ENCODE results near the gene ORAI1. TPM values are rescaled to one million over a fixed set of nuclear protein-coding genes. Genes with fewer than 3 reads are reported as not detected.
"Not testable (repeated sequence)": the region's sequence is repeated elsewhere in the genome, so short reads cannot be mapped to it uniquely, and the experiment has no call there.

ORAI1 gene
- total RNA-seq, 3 donors from 2014 or later = 6.0 to 12.5 (median 6.7) TPM

GRCh38 chr12:121632069-121632970 lies 6.0 kb downstream of the ORAI1 start:
- no peaks in the 10 kb centered on the region for H3K9me3 ChIP-seq
- no peak for DNase-seq (ENCODE audit: low spot score in 2 of 2)
- TF ChIP-seq POLR2AphosphoS5 (IDR thresholded peaks at IDR 0.05) (no peak), POLR2A (IDR thresholded peaks at IDR 0.05) (no peak)
- TF ChIP-seq, protein P1, sequence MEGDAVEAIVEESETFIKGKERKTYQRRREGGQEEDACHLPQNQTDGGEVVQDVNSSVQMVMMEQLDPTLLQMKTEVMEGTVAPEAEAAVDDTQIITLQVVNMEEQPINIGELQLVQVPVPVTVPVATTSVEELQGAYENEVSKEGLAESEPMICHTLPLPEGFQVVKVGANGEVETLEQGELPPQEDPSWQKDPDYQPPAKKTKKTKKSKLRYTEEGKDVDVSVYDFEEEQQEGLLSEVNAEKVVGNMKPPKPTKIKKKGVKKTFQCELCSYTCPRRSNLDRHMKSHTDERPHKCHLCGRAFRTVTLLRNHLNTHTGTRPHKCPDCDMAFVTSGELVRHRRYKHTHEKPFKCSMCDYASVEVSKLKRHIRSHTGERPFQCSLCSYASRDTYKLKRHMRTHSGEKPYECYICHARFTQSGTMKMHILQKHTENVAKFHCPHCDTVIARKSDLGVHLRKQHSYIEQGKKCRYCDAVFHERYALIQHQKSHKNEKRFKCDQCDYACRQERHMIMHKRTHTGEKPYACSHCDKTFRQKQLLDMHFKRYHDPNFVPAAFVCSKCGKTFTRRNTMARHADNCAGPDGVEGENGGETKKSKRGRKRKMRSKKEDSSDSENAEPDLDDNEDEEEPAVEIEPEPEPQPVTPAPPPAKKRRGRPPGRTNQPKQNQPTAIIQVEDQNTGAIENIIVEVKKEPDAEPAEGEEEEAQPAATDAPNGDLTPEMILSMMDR (IDR thresholded peaks at IDR 0.05) = no peak
- H3K4me3 ChIP-seq = no peak overlapping the region
- H3K4me1 ChIP-seq = peaks cover 0 to 3% of the 10 kb centered on the region in 2 donors
- intact Hi-C loops (cut with DNase I; ENCODE audit: low total_unique reads) = no loop called here
- H3K36me3 ChIP-seq = no peaks in the 10 kb centered on the region
- peak overlapping the region; percentile 36 to 40 for H3K27ac ChIP-seq
- no peaks in the 10 kb centered on the region for H3K27me3 ChIP-seq

GRCh38 chr12:121633833-121634196 lies 7.5 kb downstream of the ORAI1 start:
- H3K4me3 ChIP-seq; H3K4me1 ChIP-seq; H3K27me3 ChIP-seq; DNase-seq (ENCODE audit: low spot score in 2 of 2); intact Hi-C loops (cut with DNase I; ENCODE audit: low total_unique reads); H3K9me3 ChIP-seq; H3K36me3 ChIP-seq; H3K27ac ChIP-seq: not testable (repeated sequence)

- H3K4me3 ChIP-seq = peak overlapping the region in 1 of 3 donors; percentile 17
- peak overlapping the region in 1 of 2 donors; percentile 44 for H3K27ac ChIP-seq
- TF ChIP-seq, protein P1 (IDR thresholded peaks at IDR 0.05) = no peak
- TF ChIP-seq POLR2AphosphoS5 (IDR thresholded peaks at IDR 0.05) (no peak), POLR2A (IDR thresholded peaks at IDR 0.05) (no peak)
- no peaks in the 10 kb centered on the region for H3K36me3 ChIP-seq
- H3K27me3 ChIP-seq = no peaks in the 10 kb centered on the region
- no peaks in the 10 kb centered on the region for H3K9me3 ChIP-seq
- intact Hi-C loops (cut with DNase I; ENCODE audit: low total_unique reads) = no loop called here
- DNase-seq (ENCODE audit: low spot score in 2 of 2) = no peak
- peaks cover 0 to 3% of the 10 kb centered on the region in 2 donors for H3K4me1 ChIP-seq
These were observed 8.5 kb downstream of the ORAI1 start for GRCh38 chr12:121634836-121635235.

- H3K27me3 ChIP-seq = no peaks in the 10 kb centered on the region
- no peak for DNase-seq (ENCODE audit: low spot score in 2 of 2)
- intact Hi-C loops (cut with DNase I; ENCODE audit: low total_unique reads) = no loop called here
- peak overlapping the region in 1 of 2 donors; percentile 10 for H3K27ac ChIP-seq
- no peaks in the 10 kb centered on the region for H3K4me1 ChIP-seq
- no peaks in the 10 kb centered on the region for H3K36me3 ChIP-seq
- no peak overlapping the region for H3K4me3 ChIP-seq
- no peaks in the 10 kb centered on the region for H3K9me3 ChIP-seq
- TF ChIP-seq POLR2A (IDR thresholded peaks at IDR 0.05) = no peak
- TF ChIP-seq, protein P1 (IDR thresholded peaks at IDR 0.05) = no peak
These were observed 11.0 kb downstream of the ORAI1 start for GRCh38 chr12:121637231-121637914.

GRCh38 chr12:121638298-121639202 lies 12.2 kb downstream of the ORAI1 start:
- H3K36me3 ChIP-seq = no peaks in the 10 kb centered on the region
- H3K9me3 ChIP-seq = no peaks in the 10 kb centered on the region
- H3K27me3 ChIP-seq = no peaks in the 10 kb centered on the region
- no peak overlapping the region for H3K27ac ChIP-seq
- intact Hi-C loops (cut with DNase I; ENCODE audit: low total_unique reads) = no loop called here
- H3K4me3 ChIP-seq = no peak overlapping the region
- DNase-seq (ENCODE audit: low spot score in 2 of 2) = no peak
- TF ChIP-seq, protein P1 (IDR thresholded peaks at IDR 0.05) = no peak
- TF ChIP-seq POLR2A (IDR thresholded peaks at IDR 0.05) (no peak), POLR2AphosphoS5 (IDR thresholded peaks at IDR 0.05) (no peak)
- H3K4me1 ChIP-seq = no peaks in the 10 kb centered on the region
